Measurements from ENCODE around the gene NUDT22.

NUDT22 gene, protein sequence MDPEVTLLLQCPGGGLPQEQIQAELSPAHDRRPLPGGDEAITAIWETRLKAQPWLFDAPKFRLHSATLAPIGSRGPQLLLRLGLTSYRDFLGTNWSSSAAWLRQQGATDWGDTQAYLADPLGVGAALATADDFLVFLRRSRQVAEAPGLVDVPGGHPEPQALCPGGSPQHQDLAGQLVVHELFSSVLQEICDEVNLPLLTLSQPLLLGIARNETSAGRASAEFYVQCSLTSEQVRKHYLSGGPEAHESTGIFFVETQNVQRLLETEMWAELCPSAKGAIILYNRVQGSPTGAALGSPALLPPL

DNA sequence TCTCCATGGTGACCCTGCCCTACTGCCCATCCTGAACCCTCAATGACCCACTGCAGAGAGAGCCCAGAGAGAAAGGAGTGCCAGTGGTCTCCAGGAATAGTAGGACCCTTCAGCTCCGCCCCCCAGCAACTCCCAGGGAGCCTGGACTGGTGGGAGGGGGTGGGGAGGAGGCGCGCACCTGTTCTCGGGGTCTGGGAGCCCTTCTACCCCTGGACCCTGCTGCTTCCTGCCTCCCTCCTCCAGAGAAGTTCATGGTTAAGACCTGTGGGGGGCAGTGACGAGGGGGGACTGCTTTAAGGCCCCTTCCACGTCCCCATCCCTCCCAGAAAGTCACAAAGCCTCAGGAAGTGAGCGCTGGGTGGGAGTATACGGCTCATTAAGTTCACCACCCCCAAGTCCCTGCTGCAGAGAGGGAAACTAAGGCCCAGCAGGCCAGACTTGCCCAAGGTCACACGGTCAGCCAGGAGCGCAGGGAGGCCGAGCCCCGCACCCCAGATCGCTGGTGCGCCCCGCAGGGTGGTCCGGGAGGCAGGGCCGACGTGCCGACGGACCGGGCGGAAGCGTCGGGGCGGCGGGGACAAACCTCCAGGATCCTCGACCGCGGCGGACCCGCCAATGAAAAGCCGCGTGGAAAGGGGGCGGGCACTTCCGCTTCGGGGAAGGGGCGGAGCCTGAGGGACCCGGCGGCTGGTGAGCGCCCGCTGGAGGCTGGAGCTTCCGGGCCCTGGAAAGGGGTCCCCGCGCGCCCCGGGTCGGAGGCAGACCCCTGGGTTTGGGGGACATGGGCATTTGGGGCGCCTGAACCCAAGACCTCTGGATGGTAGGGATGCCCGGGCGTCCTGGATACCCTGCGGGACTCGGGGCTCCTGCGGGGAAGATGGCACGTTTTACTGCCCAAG lies at the start of gene NUDT22, which contains the start of gene TRPT1:
Gene NUDT22 (plus strand): TSS at position 667 of the 899 bp plus-strand sequence. CDS start 379 bp downstream, outside the sequence.
Gene TRPT1 (minus strand): TSS at position 579 of the 899 bp plus-strand sequence. CDS start 326 bp downstream, at position 253.
- TF ChIP-seq, protein P1, sequence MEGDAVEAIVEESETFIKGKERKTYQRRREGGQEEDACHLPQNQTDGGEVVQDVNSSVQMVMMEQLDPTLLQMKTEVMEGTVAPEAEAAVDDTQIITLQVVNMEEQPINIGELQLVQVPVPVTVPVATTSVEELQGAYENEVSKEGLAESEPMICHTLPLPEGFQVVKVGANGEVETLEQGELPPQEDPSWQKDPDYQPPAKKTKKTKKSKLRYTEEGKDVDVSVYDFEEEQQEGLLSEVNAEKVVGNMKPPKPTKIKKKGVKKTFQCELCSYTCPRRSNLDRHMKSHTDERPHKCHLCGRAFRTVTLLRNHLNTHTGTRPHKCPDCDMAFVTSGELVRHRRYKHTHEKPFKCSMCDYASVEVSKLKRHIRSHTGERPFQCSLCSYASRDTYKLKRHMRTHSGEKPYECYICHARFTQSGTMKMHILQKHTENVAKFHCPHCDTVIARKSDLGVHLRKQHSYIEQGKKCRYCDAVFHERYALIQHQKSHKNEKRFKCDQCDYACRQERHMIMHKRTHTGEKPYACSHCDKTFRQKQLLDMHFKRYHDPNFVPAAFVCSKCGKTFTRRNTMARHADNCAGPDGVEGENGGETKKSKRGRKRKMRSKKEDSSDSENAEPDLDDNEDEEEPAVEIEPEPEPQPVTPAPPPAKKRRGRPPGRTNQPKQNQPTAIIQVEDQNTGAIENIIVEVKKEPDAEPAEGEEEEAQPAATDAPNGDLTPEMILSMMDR (IDR thresholded peaks at IDR 0.05; ENCODE audit: insufficient read depth, missing control alignments) = peak; percentile 12
- FAIRE-seq (no peak), DNase-seq (ENCODE audit: insufficient read length, low spot score) (peak; percentile 92)

DNA sequence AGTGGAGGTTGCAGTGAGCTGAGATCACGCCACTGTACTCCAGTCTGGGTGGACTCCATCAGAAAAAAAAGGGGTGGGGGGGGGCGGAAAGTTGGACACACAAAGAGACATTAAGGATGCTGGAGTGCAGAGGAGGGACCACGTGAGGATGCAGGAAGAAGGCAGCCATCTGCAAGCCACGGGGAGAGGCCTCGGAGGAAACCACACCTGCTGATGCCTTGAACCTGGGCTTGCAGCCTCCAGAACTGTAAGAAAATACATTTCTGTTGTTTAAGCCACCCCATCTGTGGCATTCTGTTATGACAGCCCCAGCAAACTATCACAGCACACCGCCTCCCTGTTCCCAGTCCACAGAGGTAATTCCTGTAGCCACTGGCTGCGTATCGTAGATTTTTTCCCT lies 49.3 kb upstream of the NUDT22 start:
- TF ChIP-seq, protein P1 (IDR thresholded peaks at IDR 0.05; ENCODE audit: insufficient read depth, missing control alignments) = no peak
- FAIRE-seq (no peak), DNase-seq (ENCODE audit: insufficient read length, low spot score) (no peak)

DNA sequence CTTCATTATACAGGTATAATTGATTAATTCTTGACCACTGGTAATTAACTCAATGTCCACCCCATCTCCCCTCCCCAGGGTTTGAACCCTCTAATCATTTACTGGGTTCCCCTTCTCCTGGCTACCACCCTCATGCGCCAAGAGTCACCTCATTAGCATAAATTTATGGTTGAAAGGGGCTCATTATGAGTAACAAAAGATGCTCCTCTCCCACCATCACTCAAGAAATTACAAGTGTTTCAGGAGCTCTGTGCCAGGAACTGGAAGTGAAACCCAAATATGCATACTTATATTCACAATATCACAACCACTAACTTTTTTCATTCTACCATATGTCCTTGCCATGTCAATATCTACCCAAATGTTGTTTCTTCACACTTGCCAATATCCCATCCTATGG lies 47.9 kb upstream of the NUDT22 start:
- DNase-seq (ENCODE audit: insufficient read length, low spot score) = no peak

DNA sequence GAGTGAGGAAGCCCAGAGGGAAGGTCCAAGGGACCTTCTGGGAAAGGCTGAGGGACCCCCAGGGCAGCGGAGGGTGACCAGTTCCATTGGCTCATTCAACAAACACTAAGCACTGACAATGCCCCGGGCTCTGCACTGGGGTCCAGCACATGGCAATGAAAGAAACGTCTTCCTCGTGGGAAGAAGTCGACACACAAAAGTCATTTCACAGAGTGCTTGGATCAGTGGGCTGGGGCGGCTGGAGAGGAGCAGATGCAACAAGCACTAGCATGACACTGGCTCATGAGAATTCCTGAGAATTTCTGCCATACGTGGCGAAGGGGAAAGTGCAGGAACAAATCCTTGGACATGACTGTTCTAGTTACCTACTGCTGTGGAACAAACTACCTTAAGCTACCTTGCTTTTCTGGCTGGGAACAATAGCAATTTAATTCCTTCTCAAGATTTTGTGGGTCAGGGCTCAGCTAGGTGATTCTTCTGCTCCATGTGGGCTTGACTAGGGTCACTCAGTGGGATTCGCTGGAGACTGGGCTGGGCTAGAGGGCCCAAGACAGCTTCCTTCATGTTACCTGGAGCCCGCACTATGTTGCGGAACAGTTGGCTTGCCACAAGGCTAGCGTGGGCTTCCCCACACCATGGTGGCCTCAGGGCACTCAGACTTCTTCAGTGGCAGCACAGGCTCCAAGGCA lies 47.0 kb upstream of the NUDT22 start:
- DNase-seq (ENCODE audit: insufficient read length, low spot score) (no peak), FAIRE-seq (no peak)
- TF ChIP-seq, protein P1 (IDR thresholded peaks at IDR 0.05; ENCODE audit: insufficient read depth, missing control alignments) = no peak

More for the DNA sequence above, 47.9 kb upstream of the NUDT22 start:
- FAIRE-seq = no peak
- TF ChIP-seq, protein P1 (IDR thresholded peaks at IDR 0.05; ENCODE audit: insufficient read depth, missing control alignments) = no peak

DNA sequence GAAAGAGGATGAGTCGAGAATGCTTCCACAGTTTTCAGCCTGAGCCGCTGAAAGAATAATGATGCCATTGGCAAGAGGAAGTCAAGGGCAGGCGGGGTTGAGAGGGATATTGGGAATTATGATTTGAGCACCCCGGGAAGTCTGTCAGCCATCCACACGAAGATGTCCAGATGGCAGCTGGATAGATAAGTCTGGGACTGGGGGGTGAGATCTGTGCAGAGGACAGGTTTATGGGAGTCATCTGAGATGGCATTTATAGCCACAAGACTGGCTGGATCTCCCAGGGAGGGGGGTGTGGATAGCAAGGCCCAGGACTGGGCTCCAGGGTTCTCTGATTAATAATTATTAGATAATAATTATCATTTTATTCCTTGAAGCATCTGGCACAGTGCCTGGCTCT lies 45.2 kb upstream of the NUDT22 start:
- DNase-seq (ENCODE audit: insufficient read length, low spot score) = no peak
- FAIRE-seq = no peak
- TF ChIP-seq, protein P1 (IDR thresholded peaks at IDR 0.05; ENCODE audit: insufficient read depth, missing control alignments) = no peak

DNA sequence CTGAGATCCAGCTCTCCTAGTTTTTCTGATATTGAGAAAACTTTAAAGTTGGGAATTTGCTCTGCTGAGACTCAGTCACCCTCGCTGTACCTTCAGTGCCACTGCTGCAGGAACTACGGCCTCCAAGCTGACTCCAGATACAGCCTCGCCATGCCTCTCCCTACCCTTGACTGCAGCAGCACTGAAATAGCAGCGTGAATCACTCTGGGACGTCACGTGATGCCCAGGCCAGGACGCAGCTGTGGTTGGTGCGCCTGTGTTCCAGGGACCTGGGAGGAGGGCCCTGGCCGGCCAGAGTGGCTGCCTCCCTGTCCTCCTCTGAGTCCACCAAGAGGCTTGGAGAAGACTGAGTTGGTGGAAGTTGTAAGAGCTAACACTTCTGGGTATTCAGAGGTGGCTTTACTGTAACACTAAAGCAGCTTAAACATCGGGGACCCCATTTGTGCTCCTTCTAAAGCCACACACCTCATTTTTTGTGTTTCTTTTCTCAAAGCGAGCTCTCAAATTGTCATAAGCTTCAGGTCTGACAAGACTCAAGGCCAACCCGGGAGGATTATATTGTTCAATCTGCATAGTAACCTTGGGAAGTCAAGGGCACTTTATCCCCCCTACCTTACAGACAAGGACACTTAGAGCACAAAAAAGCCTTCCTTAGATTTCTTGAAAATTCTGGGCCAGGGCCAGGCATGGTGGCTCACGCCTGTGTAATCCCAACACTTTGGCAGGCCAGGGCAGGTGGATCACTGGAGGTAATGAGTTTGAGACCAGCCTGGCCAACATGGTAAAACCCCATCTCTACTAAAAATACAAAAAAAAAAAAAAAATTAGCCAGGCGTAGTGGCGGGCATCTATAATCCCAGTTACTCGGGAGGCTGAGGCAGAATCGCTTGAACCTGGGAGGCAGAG lies 44.3 kb upstream of the NUDT22 start:
- FAIRE-seq = no peak
- no peak for DNase-seq (ENCODE audit: insufficient read length, low spot score)

More for the DNA sequence above, 44.3 kb upstream of the NUDT22 start:
- TF ChIP-seq, protein P1 (IDR thresholded peaks at IDR 0.05; ENCODE audit: insufficient read depth, missing control alignments) = no peak

Data from D721Med (cell line).